PC-3 (cell line): ENCODE results near the gene ERBB4.

Experiments used
- EZH2 ChIP-seq: fragments of 300-600 bp; sonication (generic); IDR thresholded peaks from one replicate; pipeline ENCODE4 v1.6.1; 2017; ENCODE audit warnings: antibody characterized with exemption, mild to moderate bottlenecking, low read length; ENCODE audit not compliant: unreplicated experiment
- EZH2phosphoT487 ChIP-seq: fragments of 300-600 bp; sonication (generic); IDR thresholded peaks from 2 replicates; pipeline ENCODE4 v1.6.1; 2018; ENCODE audit warnings: mild to moderate bottlenecking, antibody characterized with exemption, low read length, borderline replicate concordance
- TF ChIP-seq, protein P1 (sequence below): fragments of 300-600 bp; sonication (generic); conservative IDR thresholded peaks from 2 replicates; pipeline ENCODE4 v1.5.1; 2017; ENCODE audit warnings: antibody characterized with exemption, low read depth, mild to moderate bottlenecking, low read length

DNA sequence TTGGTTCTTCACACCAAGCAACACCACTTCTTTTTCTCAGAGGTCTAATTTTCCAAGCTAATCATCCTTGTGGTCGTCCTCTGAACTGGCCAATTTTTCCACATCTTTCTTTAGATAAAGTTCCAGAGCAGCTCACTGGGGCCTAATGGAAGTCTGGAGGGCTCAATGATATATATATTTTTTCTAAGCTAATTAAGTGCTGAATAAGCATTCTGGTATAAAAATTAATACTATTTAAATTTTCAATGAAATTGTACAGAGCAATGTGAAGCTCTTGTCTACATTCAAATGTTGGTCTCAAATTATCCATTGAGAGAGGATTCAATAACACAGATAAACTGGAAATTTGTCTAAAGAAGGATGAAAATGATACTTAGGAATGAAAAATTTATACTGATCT is 866.6 kb downstream of the ERBB4 start:
- TF ChIP-seq, protein P1, sequence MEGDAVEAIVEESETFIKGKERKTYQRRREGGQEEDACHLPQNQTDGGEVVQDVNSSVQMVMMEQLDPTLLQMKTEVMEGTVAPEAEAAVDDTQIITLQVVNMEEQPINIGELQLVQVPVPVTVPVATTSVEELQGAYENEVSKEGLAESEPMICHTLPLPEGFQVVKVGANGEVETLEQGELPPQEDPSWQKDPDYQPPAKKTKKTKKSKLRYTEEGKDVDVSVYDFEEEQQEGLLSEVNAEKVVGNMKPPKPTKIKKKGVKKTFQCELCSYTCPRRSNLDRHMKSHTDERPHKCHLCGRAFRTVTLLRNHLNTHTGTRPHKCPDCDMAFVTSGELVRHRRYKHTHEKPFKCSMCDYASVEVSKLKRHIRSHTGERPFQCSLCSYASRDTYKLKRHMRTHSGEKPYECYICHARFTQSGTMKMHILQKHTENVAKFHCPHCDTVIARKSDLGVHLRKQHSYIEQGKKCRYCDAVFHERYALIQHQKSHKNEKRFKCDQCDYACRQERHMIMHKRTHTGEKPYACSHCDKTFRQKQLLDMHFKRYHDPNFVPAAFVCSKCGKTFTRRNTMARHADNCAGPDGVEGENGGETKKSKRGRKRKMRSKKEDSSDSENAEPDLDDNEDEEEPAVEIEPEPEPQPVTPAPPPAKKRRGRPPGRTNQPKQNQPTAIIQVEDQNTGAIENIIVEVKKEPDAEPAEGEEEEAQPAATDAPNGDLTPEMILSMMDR = no peak
- TF ChIP-seq EZH2 (no peak), EZH2phosphoT487 (no peak)
